HG02870 (cell line): Measurements from ENCODE around the gene ANKAR.
A peak's percentile ranks its signal among the peaks of the same experiment; 100 is the strongest.
"Not testable (repeated sequence)": the region's sequence is repeated elsewhere in the genome, so short reads cannot be mapped to it uniquely, and the experiment has no call there.

ENCODE experiments used
- ATAC-seq: cut with Tn5 transposase; IDR thresholded peaks from one replicate; pipeline ENCODE4 v1.9.1; 2021; ENCODE audit warnings: mild to moderate bottlenecking, moderate library complexity; ENCODE audit not compliant: unreplicated experiment

The ANKAR gene

GRCh38 chr2:189659734-189660133, 14.7 kb upstream of the ANKAR start:
- no peak for ATAC-seq

- ATAC-seq = no peak
Measured at GRCh38 chr2:189660803-189661147, 13.7 kb upstream of the ANKAR start.

GRCh38 chr2:189661148-189661956, 13.1 kb upstream of the ANKAR start, which contains the start of gene ASNSD1:
TSS of gene ASNSD1 (plus strand) at chr2:189661459. CDS start at chr2:189666133, 4,674 bp downstream.
- ATAC-seq = peak; percentile 89

GRCh38 chr2:189661957-189662321, 12.5 kb upstream of the ANKAR start:
- ATAC-seq = no peak

- no peak for ATAC-seq
Measured at GRCh38 chr2:189662669-189663226, 11.7 kb upstream of the ANKAR start.

- not testable (repeated sequence) for ATAC-seq
Measured at GRCh38 chr2:189663319-189663718, 11.2 kb upstream of the ANKAR start.

GRCh38 chr2:189669913-189670312, 4.6 kb upstream of the ANKAR start:
- no peak for ATAC-seq

GRCh38 chr2:189673661-189674373, 653 bp upstream of the ANKAR start:
- ATAC-seq = no peak

- ATAC-seq = no peak
Measured at GRCh38 chr2:189676471-189676870, 2.0 kb downstream of the ANKAR start.

GRCh38 chr2:189679226-189679625, 4.8 kb downstream of the ANKAR start:
- ATAC-seq = no peak

- no peak for ATAC-seq
Measured at GRCh38 chr2:189681203-189681602, 6.7 kb downstream of the ANKAR start.

- ATAC-seq = no peak
Measured at GRCh38 chr2:189681903-189682302, 7.4 kb downstream of the ANKAR start.

GRCh38 chr2:189683348-189683747, 8.9 kb downstream of the ANKAR start:
- ATAC-seq = no peak

GRCh38 chr2:189684811-189685210, 10.3 kb downstream of the ANKAR start:
- no peak for ATAC-seq

- no peak for ATAC-seq
Measured at GRCh38 chr2:189685540-189686229, 11.2 kb downstream of the ANKAR start.

GRCh38 chr2:189687796-189688195, 13.3 kb downstream of the ANKAR start:
- ATAC-seq = not testable (repeated sequence)

- ATAC-seq = no peak
Measured at GRCh38 chr2:189696223-189696622, 21.8 kb downstream of the ANKAR start.

- no peak for ATAC-seq
Measured at GRCh38 chr2:189698020-189698887, 23.8 kb downstream of the ANKAR start.

GRCh38 chr2:189700681-189701080, 26.2 kb downstream of the ANKAR start:
- ATAC-seq = no peak

- no peak for ATAC-seq
Measured at GRCh38 chr2:189702071-189702470, 27.6 kb downstream of the ANKAR start.
